A172 (cell line): Measurements from ENCODE around the gene ASCL2. TPM values are rescaled to one million over a fixed set of nuclear protein-coding genes. Genes with fewer than 3 reads are reported as not detected.
A peak's percentile ranks its signal among the peaks of the same experiment; 100 is the strongest.
"Not testable (repeated sequence)": the region's sequence is repeated elsewhere in the genome, so short reads cannot be mapped to it uniquely, and the experiment has no call there.

Source experiments
- DNase-seq: peaks from one replicate; pipeline ENCODE4 v3.0.0-alpha.2; 2015; ENCODE audit warnings: low spot score
- total RNA-seq: library from RNA; depleted of rRNA; stranded (reverse); fragments of >200 nt; shearing (Covaris generic); gene quantifications from 2 replicates; pipeline ENCODE4 v1.2.3, GENCODE V29; 2014

ASCL2 gene
- total RNA-seq, 1 experiment from 2014 or later: not detected

DNA sequence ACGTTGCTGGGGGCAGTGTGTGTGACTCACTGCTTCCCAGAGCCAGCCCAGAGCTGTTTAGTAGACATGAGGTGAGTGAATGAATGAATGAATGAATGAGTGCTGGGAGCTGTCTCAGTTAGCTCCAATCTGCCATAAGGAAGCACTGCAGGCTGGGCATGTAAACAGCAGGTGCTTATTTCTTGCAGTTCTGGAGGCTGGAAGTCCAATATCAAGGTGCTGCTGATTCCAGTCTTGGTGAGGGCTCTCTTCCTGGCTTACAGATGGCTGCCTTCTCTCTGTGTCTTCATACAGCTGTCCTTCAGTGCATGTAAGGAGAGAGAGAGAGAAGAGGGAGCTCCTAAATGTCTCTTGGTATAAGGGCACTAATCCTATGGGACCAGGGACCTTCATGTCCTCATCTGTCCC lies 27.2 kb upstream of the ASCL2 start:
- DNase-seq: no peak

- no peak for DNase-seq
Measured at GRCh38 chr11:2296913-2297622, 26.7 kb upstream of the ASCL2 start.

- no peak for DNase-seq
Measured at GRCh38 chr11:2295971-2296912, 25.9 kb upstream of the ASCL2 start.

- DNase-seq: no peak
Measured at GRCh38 chr11:2294926-2295290, 24.5 kb upstream of the ASCL2 start.

GRCh38 chr11:2293984-2294925 lies 23.9 kb upstream of the ASCL2 start:
- DNase-seq: no peak

GRCh38 chr11:2293531-2293971 lies 23.2 kb upstream of the ASCL2 start:
- DNase-seq: no peak

GRCh38 chr11:2290351-2290841 lies 20.0 kb upstream of the ASCL2 start:
- peak; percentile 43 for DNase-seq

DNA sequence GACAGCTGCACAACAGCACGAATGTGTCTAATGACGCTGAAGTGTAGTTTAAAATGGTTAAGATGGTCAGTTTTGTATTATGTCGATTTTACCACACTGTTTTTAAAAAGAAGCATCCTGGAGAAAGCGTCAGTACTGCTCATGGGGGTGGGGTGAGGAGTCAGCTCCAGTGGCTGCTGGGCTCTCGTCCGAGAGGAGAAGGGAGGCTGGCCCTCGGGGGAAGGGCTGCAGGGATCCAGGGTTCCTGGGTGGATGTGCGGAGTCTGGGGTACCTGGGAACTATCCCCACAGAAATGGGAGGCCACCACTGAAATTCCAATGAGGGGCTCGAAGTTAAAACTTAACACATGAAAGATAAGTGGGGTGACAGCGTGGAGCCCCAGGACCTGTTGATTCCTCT lies 19.5 kb upstream of the ASCL2 start:
- no peak for DNase-seq

DNA sequence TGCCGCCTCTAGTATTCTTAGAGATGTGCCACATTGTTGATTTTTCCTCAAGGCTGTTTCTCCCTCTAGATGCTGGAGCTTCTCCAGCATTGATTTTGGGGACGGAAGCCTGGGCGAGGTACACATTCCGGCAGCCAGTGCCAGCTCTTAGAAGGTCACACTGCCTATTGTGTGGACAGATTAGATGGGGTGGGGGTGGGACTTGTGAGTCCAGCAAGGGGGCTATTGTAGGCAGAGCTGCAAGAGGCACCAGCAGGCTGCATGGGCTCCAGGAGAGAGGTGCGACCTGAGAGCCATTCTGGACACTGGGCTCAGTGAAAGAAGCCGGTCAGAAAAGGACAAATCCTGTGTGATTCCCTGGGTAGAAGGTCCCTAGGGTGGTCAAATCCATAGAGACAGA lies 19.0 kb upstream of the ASCL2 start:
- DNase-seq: no peak

DNA sequence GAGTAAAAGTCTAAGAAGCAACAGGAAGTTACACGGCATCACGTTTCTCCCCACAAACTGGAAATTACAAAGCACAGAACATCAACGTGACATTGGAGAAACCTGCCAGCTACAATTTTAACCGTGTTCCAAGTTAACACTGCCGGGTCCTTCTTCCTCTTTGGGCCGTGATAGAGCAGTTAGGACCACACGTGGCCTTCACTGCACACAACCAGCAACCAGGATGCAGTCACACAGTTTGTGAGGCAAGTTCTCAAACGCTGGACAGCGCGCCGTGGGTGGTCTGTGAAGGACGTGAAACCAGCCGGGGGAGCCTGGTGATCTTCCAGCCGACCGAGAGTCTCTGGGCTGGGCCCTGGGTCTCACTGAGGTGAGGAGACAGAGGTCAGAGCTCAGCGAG lies 16.7 kb upstream of the ASCL2 start:
- no peak for DNase-seq

DNA sequence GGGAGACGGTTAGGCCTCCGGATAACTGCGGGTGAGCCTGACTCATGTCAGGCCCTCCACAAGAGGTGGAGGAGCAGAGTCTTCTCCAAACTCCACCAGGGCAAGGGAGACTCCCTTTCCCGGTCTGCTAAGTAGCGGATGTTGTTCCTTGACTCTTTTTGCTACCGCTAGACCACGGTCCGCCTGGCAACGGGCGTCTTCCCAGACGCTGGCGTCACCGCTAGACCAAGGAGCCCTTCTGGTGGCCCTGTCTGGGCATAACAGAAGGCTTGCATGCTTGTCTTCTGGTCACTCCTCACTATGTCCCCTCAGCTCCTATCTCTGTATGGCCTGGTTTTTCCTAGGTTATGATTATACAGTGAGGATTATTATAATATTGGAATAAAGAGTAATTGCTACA lies 16.0 kb upstream of the ASCL2 start:
- DNase-seq: not testable (repeated sequence)

- DNase-seq: no peak
Measured at GRCh38 chr11:2280208-2280607, 9.8 kb upstream of the ASCL2 start.

DNA sequence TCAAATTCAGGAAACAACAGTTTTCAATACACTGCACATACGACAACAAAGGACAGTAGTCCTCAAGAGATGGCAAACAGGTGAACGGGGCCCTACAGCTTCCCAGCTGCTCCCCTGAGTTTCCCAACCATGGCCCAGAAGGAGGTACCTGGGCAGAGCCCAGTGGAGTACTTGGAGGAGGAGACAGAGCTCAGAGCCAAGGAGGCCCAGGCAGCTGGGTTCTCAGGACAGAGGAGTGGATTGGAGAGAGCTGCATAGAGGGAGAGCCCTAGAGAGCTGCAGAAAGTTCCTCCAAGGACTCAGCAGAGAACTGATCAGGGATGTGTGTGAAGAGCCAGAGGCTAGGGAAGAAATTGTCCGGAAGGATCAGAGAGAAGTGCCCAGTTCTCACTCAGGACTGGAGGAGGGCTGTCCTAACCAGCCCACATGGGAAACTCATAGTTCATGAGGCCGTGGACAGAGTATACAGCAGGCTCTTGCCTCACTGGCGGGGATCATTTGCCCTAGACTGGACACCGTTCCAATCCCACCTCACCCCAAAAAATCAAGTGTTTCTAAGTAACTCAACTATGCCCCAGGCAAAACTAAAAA lies 7.6 kb upstream of the ASCL2 start:
- DNase-seq: no peak

GRCh38 chr11:2277008-2277346 lies 6.6 kb upstream of the ASCL2 start:
- no peak for DNase-seq

DNA sequence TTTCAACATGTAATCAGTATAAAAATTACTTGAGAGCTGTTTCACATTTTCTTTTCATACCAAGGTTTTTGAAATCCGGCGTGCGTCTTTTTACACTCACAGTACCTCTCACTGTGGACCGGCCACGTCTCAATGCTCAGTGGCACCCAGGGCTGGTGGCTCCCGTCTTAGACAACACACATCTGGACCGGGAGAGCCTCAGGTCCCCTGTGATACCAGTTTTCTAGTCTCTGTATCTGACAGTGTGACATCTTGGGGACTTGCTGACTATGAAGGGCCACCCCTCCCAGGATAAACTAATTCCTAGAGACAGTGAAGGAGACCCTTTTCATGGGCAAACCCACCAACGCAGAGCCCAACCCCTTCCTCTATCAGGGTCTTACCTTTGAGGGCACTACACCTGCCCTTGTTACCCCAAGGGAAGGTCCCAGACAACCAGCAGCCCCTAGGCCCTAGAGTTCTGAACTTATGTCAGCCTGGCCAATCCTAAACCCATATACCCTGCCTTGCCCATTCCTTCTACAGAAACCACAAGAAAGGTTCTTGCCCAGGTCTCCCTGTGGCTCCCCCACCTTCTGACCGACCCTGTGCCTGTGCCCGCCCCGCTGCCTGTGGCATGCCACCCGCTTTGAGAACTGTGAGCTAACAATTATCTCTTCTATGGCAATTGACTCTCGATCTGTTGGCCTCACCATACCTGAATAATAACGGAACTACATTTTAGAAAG lies 6.1 kb upstream of the ASCL2 start:
- DNase-seq: no peak

DNA sequence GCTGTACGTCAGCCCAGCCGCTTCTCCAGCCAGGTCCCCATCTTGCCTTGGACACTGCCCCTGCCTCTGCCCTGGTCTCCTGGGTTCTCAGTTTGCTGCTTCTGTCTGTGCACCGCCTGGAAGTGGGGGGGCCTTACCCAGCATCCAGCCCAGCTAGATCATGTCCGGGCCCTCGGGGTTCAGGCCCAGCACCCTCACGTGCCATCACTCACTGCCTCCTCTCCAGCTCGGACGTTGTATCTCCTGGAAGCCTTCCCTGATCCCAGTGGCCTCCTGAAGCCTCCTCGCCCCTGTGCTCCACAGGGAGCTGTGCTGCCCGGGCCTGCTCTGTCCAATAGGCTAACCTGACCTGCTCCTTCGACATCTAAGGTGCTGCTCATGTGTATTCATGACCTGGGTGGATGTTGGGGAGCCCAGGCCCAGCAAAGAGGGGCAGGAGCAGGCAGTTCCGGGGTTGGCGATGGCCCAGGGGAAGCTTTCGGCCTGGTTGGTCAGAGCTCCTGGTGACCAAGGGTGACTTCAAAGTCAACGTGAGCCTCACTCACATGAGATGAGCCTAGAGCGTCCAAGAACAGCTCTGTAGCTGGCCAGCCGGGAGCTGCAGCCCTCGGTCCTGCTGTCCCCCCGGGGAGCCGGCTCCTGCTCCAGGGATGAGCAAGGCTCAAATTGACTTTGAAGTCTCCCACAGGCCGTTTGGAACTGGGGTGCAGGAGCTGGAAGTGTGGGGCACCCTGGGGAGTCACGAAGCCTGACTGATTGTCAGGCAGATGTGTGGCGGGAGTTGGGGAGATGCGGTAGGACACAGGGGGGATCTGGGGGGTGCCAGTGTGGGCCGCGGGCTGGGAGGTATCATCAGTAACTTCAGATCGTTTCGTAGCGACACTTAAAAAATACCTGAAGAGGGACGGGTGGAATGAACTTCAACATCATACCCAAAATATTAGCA lies 5.2 kb upstream of the ASCL2 start:
- no peak for DNase-seq

GRCh38 chr11:2273771-2274170 lies 3.4 kb upstream of the ASCL2 start:
- no peak for DNase-seq

DNA sequence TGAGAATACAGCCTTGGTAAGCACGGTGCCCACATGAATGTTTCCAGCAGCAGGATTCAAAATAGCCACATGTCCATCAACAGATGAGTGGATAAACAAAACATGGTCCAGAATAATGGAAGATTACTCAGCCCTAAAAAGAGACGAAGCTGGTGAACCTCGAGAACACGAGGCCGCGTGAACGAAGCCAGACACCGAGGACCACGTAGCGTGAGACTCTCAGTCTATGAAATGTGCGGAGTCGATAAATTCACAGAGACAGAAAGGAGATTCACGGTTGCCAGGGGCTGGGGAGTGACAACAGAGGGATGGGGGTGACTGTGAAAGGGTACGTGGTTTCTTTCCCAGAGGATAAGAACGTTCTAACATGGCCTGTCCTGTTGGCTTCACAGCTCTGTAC lies 2.9 kb upstream of the ASCL2 start:
- no peak for DNase-seq

DNA sequence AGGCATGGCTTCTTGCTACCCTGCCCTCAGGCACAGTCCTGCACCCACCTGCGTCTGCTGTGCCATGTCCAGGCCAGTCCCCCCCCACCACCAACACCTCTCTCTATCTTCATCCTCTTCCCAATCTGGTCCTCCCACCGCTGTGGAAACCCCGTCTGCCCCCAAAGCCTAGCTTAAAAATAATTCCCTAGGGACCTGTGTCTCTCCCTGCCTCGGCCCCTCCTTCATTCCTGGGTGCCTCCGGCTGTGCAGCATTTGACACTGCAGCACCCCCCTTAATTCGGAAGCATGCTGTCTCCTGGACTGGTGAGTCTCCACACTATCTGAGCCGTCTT lies 2.5 kb upstream of the ASCL2 start:
- DNase-seq: no peak
